HepG2 (cell line): ENCODE measurements around the gene APOLD1. TPM values are rescaled to one million over a fixed set of nuclear protein-coding genes. Genes with fewer than 3 reads are reported as not detected.

Source experiments
- GTF2F1 ChIP-seq: fragments of 150-350 bp; IDR thresholded peaks from 2 replicates; pipeline ENCODE4 v1.6.1; 2014; ENCODE audit warnings: low read length
- HHEX ChIP-seq: IDR thresholded peaks from 2 replicates; pipeline ENCODE4 v1.6.1; 2016; ENCODE audit warnings: control low read depth
- KLF11 ChIP-seq: IDR thresholded peaks from 2 replicates; pipeline ENCODE4 v1.6.1; 2016; ENCODE audit warnings: missing compliant biosample characterization
- KLF15 ChIP-seq: sonication (generic); formaldehyde crosslinking; IDR thresholded peaks from 2 replicates; pipeline ENCODE4 v1.8.1; 2023; ENCODE audit warnings: borderline replicate concordance, mild to moderate bottlenecking, inconsistent platforms, missing genetic modification reagents, mixed read lengths
- MAF1 ChIP-seq: sonication (generic); formaldehyde crosslinking; IDR thresholded peaks from 2 replicates; pipeline ENCODE4 v1.5.0; 2020; ENCODE audit warnings: missing genetic modification reagents, borderline replicate concordance
- MTF2 ChIP-seq: sonication (generic); formaldehyde crosslinking; IDR thresholded peaks from 2 replicates; pipeline ENCODE4 v1.5.0; 2020; ENCODE audit warnings: missing genetic modification reagents, borderline replicate concordance
- NCOR1 ChIP-seq: fragments of 200-600 bp; sonication (generic); IDR thresholded peaks from 2 replicates; pipeline ENCODE4 v1.7.0; 2017; ENCODE audit warnings: antibody characterized with exemption, low read length, borderline replicate concordance
- PITX1 ChIP-seq: sonication (generic); formaldehyde crosslinking; IDR thresholded peaks from 2 replicates; pipeline ENCODE4 v1.5.1; 2020; ENCODE audit warnings: mild to moderate bottlenecking, missing genetic modification reagents
- SP140L ChIP-seq: sonication (generic); formaldehyde crosslinking; IDR thresholded peaks from 2 replicates; pipeline ENCODE4 v1.4.0; 2020; ENCODE audit warnings: missing genetic modification reagents, borderline replicate concordance
- TGIF2 ChIP-seq: IDR thresholded peaks from 2 replicates; pipeline ENCODE4 v1.6.1; 2016; ENCODE audit warnings: control low read depth, missing compliant biosample characterization
- ZC3H4 ChIP-seq: sonication (generic); formaldehyde crosslinking; IDR thresholded peaks from 2 replicates; pipeline ENCODE4 v1.4.0; 2020; ENCODE audit warnings: missing genetic modification reagents, borderline replicate concordance
- ZNF143 ChIP-seq: sonication (generic); formaldehyde crosslinking; IDR thresholded peaks from 2 replicates; pipeline ENCODE4 v1.4.0; 2020; ENCODE audit warnings: missing genetic modification reagents
- ZNF274 ChIP-seq: sonication (generic); formaldehyde crosslinking; IDR thresholded peaks from 2 replicates; pipeline ENCODE4 v1.5.1; 2020; ENCODE audit warnings: mild to moderate bottlenecking, missing genetic modification reagents
- ZNF773 ChIP-seq: sonication (generic); formaldehyde crosslinking; IDR thresholded peaks from 2 replicates; pipeline ENCODE4 v1.4.0; 2020; ENCODE audit warnings: missing genetic modification reagents, borderline replicate concordance
- ZNF883 ChIP-seq: sonication (generic); formaldehyde crosslinking; IDR thresholded peaks from 2 replicates; pipeline ENCODE4 v1.5.1; 2020; ENCODE audit warnings: mild to moderate bottlenecking, missing genetic modification reagents; ENCODE audit errors: not compliant biosample characterization
- polyA plus RNA-seq, 8 experiments: library from polyadenylated mRNA; depleted of rRNA in 3 of 8; stranded (reverse) in 7 of 8; unstranded in 1 of 8; fragments of >200 nt; fragmentation: Illumina TruSeq in 4 of 8; extraction: Trizol in 4 of 8; gene quantifications; 2 replicates each; pipeline versions ENCODE4 v1.2.1 to v1.2.3, GENCODE V29; 2011 to 2016; ENCODE audit warnings: low read depth in 4 of 8, missing spikeins in 1 of 8, mixed read lengths in 1 of 8; ENCODE audit not compliant: insufficient read depth in 1 of 8
- total RNA-seq, 5 experiments: library from RNA; depleted of rRNA; stranded (reverse); fragments of >200 nt; fragmentation: Illumina TruSeq; extraction: Trizol; gene quantifications; 2 replicates each; pipeline ENCODE4 v1.2.3, GENCODE V29; 2016; ENCODE audit warnings: low read depth in 1 of 5
- TF ChIP-seq, protein P1 (sequence below), 2 experiments: sonication (generic) in 1 of 2; formaldehyde crosslinking in 1 of 2; IDR thresholded peaks; 2 replicates each; pipeline versions ENCODE4 v1.6.1 to v1.9.0; 2014 to 2022; ENCODE audit warnings: antibody characterized with exemption in 1 of 2, borderline replicate concordance in 1 of 2, inconsistent platforms in 1 of 2, low read depth in 1 of 2, missing genetic modification reagents in 1 of 2
- TF ChIP-seq, protein P2 (sequence below): sonication (generic); formaldehyde crosslinking; IDR thresholded peaks from 2 replicates; pipeline ENCODE4 v1.5.0; 2020; ENCODE audit warnings: missing genetic modification reagents
- TF ChIP-seq, protein P3 (sequence below): sonication (generic); formaldehyde crosslinking; IDR thresholded peaks from 2 replicates; pipeline ENCODE4 v1.8.1; 2023; ENCODE audit warnings: mild to moderate bottlenecking, missing genetic modification reagents, borderline replicate concordance
- TF ChIP-seq, protein P4 (sequence below): sonication (generic); formaldehyde crosslinking; IDR thresholded peaks from 2 replicates; pipeline ENCODE4 v1.5.0; 2020; ENCODE audit warnings: missing genetic modification reagents, mild to moderate bottlenecking, borderline replicate concordance

APOLD1 gene
- total and polyA plus RNA-seq, 2 of the 13 experiments (the other 11 are each of a cell fraction or from before 2014, with no cell fraction given) = 0.20 to 0.84 TPM

DNA sequence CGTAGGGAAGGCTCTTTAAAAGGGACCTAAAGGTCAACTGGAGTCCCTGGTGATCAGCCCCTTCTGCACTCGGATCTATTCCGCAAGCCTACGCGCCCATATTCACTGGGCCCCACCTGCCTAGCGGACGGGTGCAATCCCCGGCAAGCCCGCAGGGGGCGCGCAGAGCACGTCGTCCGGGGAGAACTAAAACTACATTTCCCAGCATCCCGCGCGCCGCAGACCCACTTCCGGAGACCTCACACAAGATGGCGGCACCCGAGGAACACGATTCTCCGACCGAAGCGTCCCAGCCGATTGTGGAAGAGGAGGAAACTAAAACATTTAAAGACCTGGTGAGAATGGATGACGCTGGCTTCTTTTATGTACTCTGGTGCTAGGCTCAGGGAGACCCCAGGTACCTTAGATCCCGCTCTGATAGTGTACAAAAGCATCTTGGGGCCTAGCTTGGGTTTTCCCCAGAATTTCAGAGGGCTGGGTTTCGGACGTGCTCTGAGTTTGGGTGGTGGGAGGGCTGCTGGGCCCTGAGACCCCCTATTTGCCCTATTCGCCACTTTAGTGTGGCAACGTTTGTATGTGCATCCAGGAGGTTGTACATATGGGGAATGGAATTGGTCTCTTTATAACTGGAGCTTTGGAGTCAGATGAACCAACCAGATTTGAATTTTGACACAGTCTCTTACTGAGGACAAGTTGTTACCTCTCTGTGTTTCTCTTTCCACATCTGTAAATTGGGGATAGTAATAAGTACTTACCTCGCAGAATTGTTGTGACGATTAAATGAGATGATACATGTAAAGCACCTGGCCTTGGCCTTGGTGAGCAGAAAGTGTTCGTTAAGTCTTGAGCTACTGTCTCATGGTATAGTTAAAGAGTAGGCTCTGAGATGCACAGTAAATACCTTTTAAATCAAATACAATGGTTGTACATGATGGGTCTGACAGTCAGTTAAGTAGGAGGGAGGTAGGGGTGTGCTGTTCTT is 28.0 kb downstream of the APOLD1 start, which contains the start of gene DDX47 (continued):
- TF ChIP-seq, protein P1, sequence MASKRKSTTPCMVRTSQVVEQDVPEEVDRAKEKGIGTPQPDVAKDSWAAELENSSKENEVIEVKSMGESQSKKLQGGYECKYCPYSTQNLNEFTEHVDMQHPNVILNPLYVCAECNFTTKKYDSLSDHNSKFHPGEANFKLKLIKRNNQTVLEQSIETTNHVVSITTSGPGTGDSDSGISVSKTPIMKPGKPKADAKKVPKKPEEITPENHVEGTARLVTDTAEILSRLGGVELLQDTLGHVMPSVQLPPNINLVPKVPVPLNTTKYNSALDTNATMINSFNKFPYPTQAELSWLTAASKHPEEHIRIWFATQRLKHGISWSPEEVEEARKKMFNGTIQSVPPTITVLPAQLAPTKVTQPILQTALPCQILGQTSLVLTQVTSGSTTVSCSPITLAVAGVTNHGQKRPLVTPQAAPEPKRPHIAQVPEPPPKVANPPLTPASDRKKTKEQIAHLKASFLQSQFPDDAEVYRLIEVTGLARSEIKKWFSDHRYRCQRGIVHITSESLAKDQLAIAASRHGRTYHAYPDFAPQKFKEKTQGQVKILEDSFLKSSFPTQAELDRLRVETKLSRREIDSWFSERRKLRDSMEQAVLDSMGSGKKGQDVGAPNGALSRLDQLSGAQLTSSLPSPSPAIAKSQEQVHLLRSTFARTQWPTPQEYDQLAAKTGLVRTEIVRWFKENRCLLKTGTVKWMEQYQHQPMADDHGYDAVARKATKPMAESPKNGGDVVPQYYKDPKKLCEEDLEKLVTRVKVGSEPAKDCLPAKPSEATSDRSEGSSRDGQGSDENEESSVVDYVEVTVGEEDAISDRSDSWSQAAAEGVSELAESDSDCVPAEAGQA (IDR thresholded peaks at IDR 0.05; ENCODE audit: low read depth) = peak; percentile 90
- TF ChIP-seq, protein P1 (CRISPR knock-in tag; IDR thresholded peaks at IDR 0.05; ENCODE audit: borderline replicate concordance) = no peak
- no peak; the same call in 1 of the 2 replicates for TF ChIP-seq TGIF2 (CRISPR knock-in tag)
- TF ChIP-seq NCOR1 = no peak
- TF ChIP-seq SP140L (CRISPR knock-in tag) = no peak
- peak; percentile 82 for TF ChIP-seq ZNF883
- TF ChIP-seq PITX1 (CRISPR knock-in tag) = no peak
- TF ChIP-seq, protein P2, sequence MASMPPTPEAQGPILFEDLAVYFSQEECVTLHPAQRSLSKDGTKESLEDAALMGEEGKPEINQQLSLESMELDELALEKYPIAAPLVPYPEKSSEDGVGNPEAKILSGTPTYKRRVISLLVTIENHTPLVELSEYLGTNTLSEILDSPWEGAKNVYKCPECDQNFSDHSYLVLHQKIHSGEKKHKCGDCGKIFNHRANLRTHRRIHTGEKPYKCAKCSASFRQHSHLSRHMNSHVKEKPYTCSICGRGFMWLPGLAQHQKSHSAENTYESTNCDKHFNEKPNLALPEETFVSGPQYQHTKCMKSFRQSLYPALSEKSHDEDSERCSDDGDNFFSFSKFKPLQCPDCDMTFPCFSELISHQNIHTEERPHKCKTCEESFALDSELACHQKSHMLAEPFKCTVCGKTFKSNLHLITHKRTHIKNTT (CRISPR knock-in tag) = no peak
- TF ChIP-seq, protein P3, sequence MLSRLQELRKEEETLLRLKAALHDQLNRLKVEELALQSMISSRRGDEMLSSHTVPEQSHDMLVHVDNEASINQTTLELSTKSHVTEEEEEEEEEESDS (CRISPR knock-in tag) = no peak
- TF ChIP-seq HHEX = no peak
- no peak for TF ChIP-seq ZC3H4 (CRISPR knock-in tag)
- no peak for TF ChIP-seq GTF2F1
- 0 out of 2 replicates have a peak, but pooled peaks have one; percentile 24 for TF ChIP-seq KLF11 (CRISPR knock-in tag)
- no peak for TF ChIP-seq MTF2 (CRISPR knock-in tag)
- TF ChIP-seq ZNF143 (CRISPR knock-in tag) = peak; percentile 98
- TF ChIP-seq MAF1 = no peak
- TF ChIP-seq KLF15 = no peak
- TF ChIP-seq, protein P4, sequence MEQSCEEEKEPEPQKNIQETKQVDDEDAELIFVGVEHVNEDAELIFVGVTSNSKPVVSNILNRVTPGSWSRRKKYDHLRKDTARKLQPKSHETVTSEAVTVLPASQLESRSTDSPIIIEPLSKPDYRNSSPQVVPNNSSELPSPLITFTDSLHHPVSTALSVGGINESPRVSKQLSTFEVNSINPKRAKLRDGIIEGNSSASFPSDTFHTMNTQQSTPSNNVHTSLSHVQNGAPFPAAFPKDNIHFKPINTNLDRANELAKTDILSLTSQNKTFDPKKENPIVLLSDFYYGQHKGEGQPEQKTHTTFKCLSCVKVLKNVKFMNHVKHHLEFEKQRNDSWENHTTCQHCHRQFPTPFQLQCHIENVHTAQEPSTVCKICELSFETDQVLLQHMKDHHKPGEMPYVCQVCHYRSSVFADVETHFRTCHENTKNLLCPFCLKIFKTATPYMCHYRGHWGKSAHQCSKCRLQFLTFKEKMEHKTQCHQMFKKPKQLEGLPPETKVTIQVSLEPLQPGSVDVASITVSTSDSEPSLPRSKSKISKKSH (CRISPR knock-in tag) = no peak
- TF ChIP-seq ZNF274 = peak; percentile 53; the same call in 1 of the 2 replicates
- no peak for TF ChIP-seq ZNF773 (CRISPR knock-in tag)
